ENCODE results near the gene CD164L2. TPM values are rescaled to one million over a fixed set of nuclear protein-coding genes. Genes with fewer than 3 reads are reported as not detected.

CD164L2 gene
- total RNA-seq, 4 donors from 2014 or later: not detected

GRCh38 chr1:27365372-27366112 lies 17.6 kb downstream of the CD164L2 start:
- Histone ChIP-seq H3K27ac (replicated peaks in 1 of 4) (peak overlapping the region; percentile 98 to 100 (median 99)), H3K9me3 (no peaks in the 10 kb centered on the region), H3K4me3 (peak overlapping the region; percentile 77 to 96 (median 89)), H3K36me3 (peaks cover 41 to 47% (median 43%) of the 10 kb centered on the region in 4 donors), H3K4me1 (peaks cover 41 to 56% (median 47%) of the 10 kb centered on the region in 4 donors), H3K27me3 (no peaks in the 10 kb centered on the region)
- DNase-seq (ENCODE audit: extremely low spot score): peak; percentile 99
- WGBS: 3% methylated on average over 37 of the region's 40 CpGs
- TF ChIP-seq CTCF (IDR thresholded peaks at IDR 0.05) (no peak), POLR2AphosphoS5 (IDR thresholded peaks at IDR 0.05) (peak; percentile 52 to 88)
- intact Hi-C loops (cut with DNase I): no loop called here

- H3K4me1 ChIP-seq: peaks cover 47 to 62% (median 54%) of the 10 kb centered on the region in 4 donors
- 47% methylated on average over 6 of the region's 11 CpGs for WGBS
- H3K4me3 ChIP-seq: peak overlapping the region; percentile 77 to 96 (median 89)
These were observed 18.3 kb downstream of the CD164L2 start for GRCh38 chr1:27364696-27365371.

GRCh38 chr1:27363766-27364695 lies 19.1 kb downstream of the CD164L2 start:
- no peaks in the 10 kb centered on the region for H3K27me3 ChIP-seq
- TF ChIP-seq POLR2A (IDR thresholded peaks at IDR 0.05; ENCODE audit: low read depth): no peak
- TF ChIP-seq CTCF (IDR thresholded peaks at IDR 0.05): no peak
- TF ChIP-seq EP300 (IDR thresholded peaks at IDR 0.05): no peak
- no peak for TF ChIP-seq POLR2AphosphoS5 (IDR thresholded peaks at IDR 0.05)
- 88% methylated on average over 22 of the region's 26 CpGs for WGBS
- DNase-seq (ENCODE audit: extremely low spot score): no peak
- H3K27ac ChIP-seq (replicated peaks in 1 of 4): peak overlapping the region; percentile 98 to 100 (median 99)
- H3K4me3 ChIP-seq: peak overlapping the region in 2 of 4 donors; percentile 89 to 96
- peaks cover 45 to 62% (median 58%) of the 10 kb centered on the region in 4 donors for H3K36me3 ChIP-seq
- no peaks in the 10 kb centered on the region for H3K9me3 ChIP-seq
- intact Hi-C loops (cut with DNase I): no loop called here
- H3K4me1 ChIP-seq: peaks cover 45 to 57% (median 52%) of the 10 kb centered on the region in 4 donors

More at GRCh38 chr1:27364696-27365371, 18.3 kb downstream of the CD164L2 start:
- H3K27me3 ChIP-seq: no peaks in the 10 kb centered on the region
- H3K36me3 ChIP-seq: peaks cover 42 to 54% (median 50%) of the 10 kb centered on the region in 4 donors
- DNase-seq (ENCODE audit: extremely low spot score): no peak
- no peaks in the 10 kb centered on the region for H3K9me3 ChIP-seq
- TF ChIP-seq EP300 (IDR thresholded peaks at IDR 0.05) (no peak), POLR2A (IDR thresholded peaks at IDR 0.05; ENCODE audit: low read depth) (no peak), POLR2AphosphoS5 (IDR thresholded peaks at IDR 0.05) (no peak), CTCF (IDR thresholded peaks at IDR 0.05) (no peak)
- intact Hi-C loops (cut with DNase I): no loop called here
- peak overlapping the region; percentile 98 to 100 (median 99) for H3K27ac ChIP-seq (replicated peaks in 1 of 4)

- Histone ChIP-seq H3K4me3 (no peak overlapping the region), H3K27me3 (no peaks in the 10 kb centered on the region), H3K4me1 (peaks cover 30 to 50% (median 46%) of the 10 kb centered on the region in 4 donors), H3K27ac (replicated peaks in 1 of 4) (no peak overlapping the region), H3K36me3 (peaks cover 64 to 87% (median 82%) of the 10 kb centered on the region in 4 donors), H3K9me3 (no peaks in the 10 kb centered on the region)
- no peak for DNase-seq (ENCODE audit: extremely low spot score)
- WGBS: 88% methylated on average over 7 of the region's 8 CpGs
- intact Hi-C loops (cut with DNase I): no loop called here
- TF ChIP-seq CTCF (IDR thresholded peaks at IDR 0.05) (no peak), POLR2A (IDR thresholded peaks at IDR 0.05; ENCODE audit: low read depth) (no peak), EP300 (IDR thresholded peaks at IDR 0.05) (no peak), POLR2AphosphoS5 (IDR thresholded peaks at IDR 0.05) (no peak)
These were observed 21.6 kb downstream of the CD164L2 start for GRCh38 chr1:27361553-27361952.
